SK-N-SH (cell line): Measurements from ENCODE around the gene A1BG. TPM values are rescaled to one million over a fixed set of nuclear protein-coding genes. Genes with fewer than 3 reads are reported as not detected.

ENCODE experiments used
- CTCF ChIA-PET: fragments of 300-600, 350-600 bp; formaldehyde crosslinking; extraction: SDS; loops from one replicate; lab custom pipeline; 2021; lab: Yijun Ruan, JAX
- POLR2A ChIA-PET: fragments of 350-600 bp; sonication (Branson Sonifier 250); formaldehyde crosslinking; extraction: SDS; loops from one replicate; lab custom pipeline; 2020; ENCODE audit warnings: antibody characterized with exemption, inconsistent platforms; lab: Yijun Ruan, JAX
- DNase-seq: peaks from one replicate; pipeline ENCODE4 v3.0.0; 2012
- H2AFZ ChIP-seq: fragments of 200-600 bp; sonication (generic); 2 replicates; pipeline ENCODE4 v1.8.1; 2016; ENCODE audit warnings: antibody characterized with exemption, mild to moderate bottlenecking, low read depth
- H3F3A ChIP-seq: fragments of 200-600 bp; sonication (generic); replicated peaks from 2 replicates; pipeline ENCODE3; 2016; ENCODE audit warnings: antibody characterized with exemption, mild to moderate bottlenecking; ENCODE audit not compliant: insufficient read depth
- H3K27ac ChIP-seq, 2 experiments: fragments of 200-500 bp in 1 of 2; fragments of 200-600 bp in 1 of 2; sonication (Bioruptor generic) in 1 of 2; sonication (generic), shearing (Covaris generic) in 1 of 2; 2 replicates each; pipeline versions ENCODE4 v1.5.1 to v1.6.1; 2014 to 2016; ENCODE audit warnings: low read depth in 2 of 2, inconsistent platforms in 1 of 2, low read length in 1 of 2, mild to moderate bottlenecking in 1 of 2, mixed read lengths in 1 of 2
- H3K27me3 ChIP-seq: fragments of 200-600 bp; sonication (generic), shearing (Covaris generic); 2 replicates; pipeline ENCODE4 v1.6.1; 2016; ENCODE audit warnings: mixed run types; ENCODE audit not compliant: insufficient read depth
- H3K36me3 ChIP-seq, 2 experiments: fragments of 200-500 bp in 1 of 2; fragments of 200-600 bp in 1 of 2; sonication (Bioruptor generic) in 1 of 2; sonication (generic) in 1 of 2; replicated peaks in 1 of 2; 2 replicates each; pipeline versions ENCODE3 to v1.5.1; 2014 to 2016; ENCODE audit warnings: low read length in 1 of 2, mild to moderate bottlenecking in 1 of 2; ENCODE audit not compliant: insufficient read depth in 2 of 2, control insufficient read depth in 1 of 2
- H3K4me1 ChIP-seq, 2 experiments: fragments of 200-500 bp in 1 of 2; fragments of 200-600 bp in 1 of 2; sonication (Bioruptor generic) in 1 of 2; sonication (generic), shearing (Covaris generic) in 1 of 2; 2 replicates each; pipeline versions ENCODE4 v1.5.1 to v1.6.1; 2014 to 2016; ENCODE audit warnings: low read depth in 1 of 2, low read length in 1 of 2, mixed run types in 1 of 2; ENCODE audit not compliant: insufficient read depth in 2 of 2, control insufficient read depth in 1 of 2
- H3K4me2 ChIP-seq: fragments of 200-600 bp; sonication (generic), shearing (Covaris generic); 2 replicates; pipeline ENCODE4 v1.6.1; 2017; ENCODE audit warnings: mixed run types
- H3K4me3 ChIP-seq, 2 experiments: fragments of 200-500 bp in 1 of 2; fragments of 200-600 bp in 1 of 2; sonication (Bioruptor generic) in 1 of 2; sonication (generic), shearing (Covaris generic) in 1 of 2; 2 replicates each; pipeline versions ENCODE4 v1.5.1 to v1.8.1; 2014 to 2016; ENCODE audit warnings: low read depth in 2 of 2, inconsistent platforms in 1 of 2, low read length in 1 of 2, mild to moderate bottlenecking in 1 of 2, mixed read lengths in 1 of 2, moderate library complexity in 1 of 2
- H3K79me2 ChIP-seq: fragments of 200-600 bp; sonication (generic); 2 replicates; pipeline ENCODE4 v1.8.1; 2017; ENCODE audit warnings: mild to moderate bottlenecking; ENCODE audit not compliant: insufficient read depth
- H3K9ac ChIP-seq: fragments of 200-600 bp; sonication (generic); 2 replicates; pipeline ENCODE4 v1.6.1; 2017; ENCODE audit warnings: mixed run types
- H3K9me2 ChIP-seq: fragments of 200-600 bp; sonication (generic); 2 replicates; pipeline ENCODE4 v1.6.1; 2017; ENCODE audit warnings: mixed run types
- H3K9me3 ChIP-seq: fragments of 200-600 bp; sonication (generic); 2 replicates; pipeline ENCODE4 v1.6.1; 2017; ENCODE audit warnings: mixed run types, mild to moderate bottlenecking, moderate library complexity
- H4K20me1 ChIP-seq: fragments of 200-600 bp; sonication (generic); 2 replicates; pipeline ENCODE4 v1.6.1; 2017; ENCODE audit warnings: mild to moderate bottlenecking, mixed run types; ENCODE audit not compliant: insufficient read depth
- FOXJ3 ChIP-seq: sonication (generic); formaldehyde crosslinking; IDR thresholded peaks from 2 replicates; pipeline ENCODE4 v1.5.1; 2020; ENCODE audit warnings: mild to moderate bottlenecking, missing genetic modification reagents
- GABPA ChIP-seq: IDR thresholded peaks from 2 replicates; pipeline ENCODE4 v1.4.0; 2012; ENCODE audit warnings: low read depth, mild to moderate bottlenecking
- IRF3 ChIP-seq: fragments of 150-350 bp; IDR thresholded peaks from 2 replicates; pipeline ENCODE4 v1.6.1; 2016; ENCODE audit warnings: mild to moderate bottlenecking, low read depth, low read length
- POLR2AphosphoS5 ChIP-seq: IDR thresholded peaks from 2 replicates; pipeline ENCODE4 v1.6.1; 2012; ENCODE audit warnings: low read depth, low read length
- REST ChIP-seq: IDR thresholded peaks from 2 replicates; pipeline ENCODE4 v1.6.1; 2012; ENCODE audit warnings: mild to moderate bottlenecking, low read depth, low read length, moderate library complexity
- RXRA ChIP-seq: IDR thresholded peaks from 2 replicates; pipeline ENCODE4 v1.4.0; 2012; ENCODE audit warnings: low read depth, mild to moderate bottlenecking, borderline replicate concordance
- TAF1 ChIP-seq: IDR thresholded peaks from 2 replicates; pipeline ENCODE4 v1.6.1; 2012; ENCODE audit warnings: low read depth, mild to moderate bottlenecking, low read length, moderate library complexity, borderline replicate concordance
- TCF12 ChIP-seq: IDR thresholded peaks from 2 replicates; pipeline ENCODE4 v1.4.0; 2012
- USF1 ChIP-seq: IDR thresholded peaks from 2 replicates; pipeline ENCODE4 v1.4.0; 2012; ENCODE audit warnings: low read depth, borderline replicate concordance
- ZBTB33 ChIP-seq: IDR thresholded peaks from 2 replicates; pipeline ENCODE4 v1.4.0; 2012; ENCODE audit warnings: low read depth, borderline replicate concordance
- WGBS: methylation state at CpG from one replicate; pipeline ENCODE4 v1.1.6; 2017; ENCODE audit warnings: low lambda C conversion rate; 5-methylcytosine and 5-hydroxymethylcytosine counted together
- polyA plus RNA-seq, 3 experiments: library from polyadenylated mRNA; depleted of rRNA; stranded (reverse); fragments of >200 nt; gene quantifications; 2 replicates each; pipeline ENCODE4 v1.2.3, GENCODE V29; 2012

The A1BG gene
- polyA plus RNA-seq, 1 of the 3 experiments (the other 2 are of a cell fraction): 62.6 TPM

GRCh38 chr19:58368561-58369360 is 15.5 kb upstream of the A1BG start:
- ChIA-PET CTCF (no interaction called here), POLR2A (interaction anchor here (0.7 to 1.2 kb wide), 2 partner anchors 9 to 16 kb away, joined by 3 read pairs; no protein-coding TSS in a partner anchor)
- 96% methylated on average over 17 of the region's 68 CpGs for WGBS
- Histone ChIP-seq H3F3A (peaks cover 6% of the 10 kb centered on the region), H3K27me3 (no peaks in the 10 kb centered on the region), H2AFZ (no peak overlapping the region), H3K9me3 (no peaks in the 10 kb centered on the region), H3K4me1 (no peaks in the 10 kb centered on the region), H3K4me2 (no peak overlapping the region), H3K27ac (no peak overlapping the region), H3K79me2 (no peaks in the 10 kb centered on the region), H4K20me1 (no peaks in the 10 kb centered on the region), H3K9me2 (no peaks in the 10 kb centered on the region), H3K4me3 (no peak overlapping the region), H3K36me3 (no peaks in the 10 kb centered on the region), H3K9ac (no peak overlapping the region)
- peak; percentile 27 for DNase-seq
- TF ChIP-seq ZBTB33: no peak
- no peak for TF ChIP-seq TAF1
- no peak for TF ChIP-seq TCF12
- TF ChIP-seq IRF3: no peak

- no peaks in the 10 kb centered on the region for H3K4me1 ChIP-seq
- no peak overlapping the region for H3K4me2 ChIP-seq
- no peak overlapping the region for H3K9ac ChIP-seq
- ChIA-PET CTCF (interaction anchor here (1.2 kb wide), 1 partner anchor 10 kb away, joined by 3 read pairs; no protein-coding TSS in a partner anchor), POLR2A (no interaction called here)
- H3K4me3 ChIP-seq: no peak overlapping the region
- no peaks in the 10 kb centered on the region for H4K20me1 ChIP-seq
- no peaks in the 10 kb centered on the region for H3K9me3 ChIP-seq
- no peaks in the 10 kb centered on the region for H3K36me3 ChIP-seq
- no peak overlapping the region for H3K27ac ChIP-seq
- no peaks in the 10 kb centered on the region for H3K79me2 ChIP-seq
- WGBS: 96% methylated on average over 47 of the region's 106 CpGs
- DNase-seq: peak; percentile 15
- H3K9me2 ChIP-seq: no peaks in the 10 kb centered on the region
- peaks cover 6% of the 10 kb centered on the region for H3F3A ChIP-seq
- H2AFZ ChIP-seq: no peak overlapping the region
- H3K27me3 ChIP-seq: no peaks in the 10 kb centered on the region
- TF ChIP-seq RXRA: no peak
- TF ChIP-seq USF1: no peak
- no peak for TF ChIP-seq POLR2AphosphoS5
- no peak for TF ChIP-seq ZBTB33
- no peak for TF ChIP-seq IRF3
- no peak for TF ChIP-seq GABPA
- TF ChIP-seq REST: no peak
- TF ChIP-seq FOXJ3 (CRISPR knock-in tag): no peak
These were observed 14.6 kb upstream of the A1BG start for GRCh38 chr19:58367698-58368454.
